Naive B cell (primary cell): ENCODE measurements around the gene ADGRG3. TPM values are rescaled to one million over a fixed set of nuclear protein-coding genes. Genes with fewer than 3 reads are reported as not detected.
A peak's percentile ranks its signal among the peaks of the same experiment; 100 is the strongest.

Source experiments
- ATAC-seq, 2 donors: fragments of 150-1000 bp; cut with Tn5 transposase; 2 replicates each; pipeline ENCODE4 v1.10.0; 2021; ENCODE audit warnings: low read depth in 2 of 2, mild to moderate bottlenecking in 2 of 2, moderate library complexity in 2 of 2
- DNase-seq: peaks from one replicate; pipeline ENCODE4 v3.0.0; 2022
- H3K27ac Mint-ChIP-seq, 6 donors: one replicate each; pipeline ENCODE4 v1.8.0; 2020 to 2022; ENCODE audit warnings: mild to moderate bottlenecking in 6 of 6, mixed read lengths in 6 of 6, moderate library complexity in 5 of 6, inconsistent platforms in 2 of 6
- H3K27me3 Mint-ChIP-seq, 3 donors: one replicate each; pipeline ENCODE4 v1.8.0; 2021 to 2022; ENCODE audit warnings: mixed read lengths in 3 of 3, mild to moderate bottlenecking in 1 of 3
- H3K36me3 Mint-ChIP-seq, 2 donors: one replicate each; pipeline ENCODE4 v1.8.0; 2020 to 2022; ENCODE audit warnings: mixed read lengths in 2 of 2, inconsistent platforms in 1 of 2, mild to moderate bottlenecking in 1 of 2
- H3K4me1 Mint-ChIP-seq, 3 donors: one replicate each; pipeline ENCODE4 v1.8.0; 2020 to 2022; ENCODE audit warnings: mixed read lengths in 3 of 3, inconsistent platforms in 1 of 3, mild to moderate bottlenecking in 1 of 3, moderate library complexity in 1 of 3
- H3K4me3 Mint-ChIP-seq, 8 donors: one replicate each; pipeline ENCODE4 v1.8.0; 2020 to 2022; ENCODE audit warnings: mild to moderate bottlenecking in 8 of 8, mixed read lengths in 8 of 8, moderate library complexity in 8 of 8, inconsistent platforms in 2 of 8
- H3K9me3 Mint-ChIP-seq, 7 donors: one replicate each; pipeline ENCODE4 v1.8.0; 2020 to 2022; ENCODE audit warnings: mixed read lengths in 7 of 7, mild to moderate bottlenecking in 5 of 7, inconsistent platforms in 2 of 7, moderate library complexity in 1 of 7
- polyA plus RNA-seq, 6 donors: library from polyadenylated mRNA; unstranded; fragments of 300-500 nt; fragmentation: Illumina TruSeq; gene quantifications; one replicate each; pipeline ENCODE4 v1.2.3, GENCODE V29; 2021; ENCODE audit warnings: low read depth in 6 of 6

ADGRG3 gene
- polyA plus RNA-seq, 6 donors from 2014 or later, result 0.11 to 0.55 TPM; not detected in 4

GRCh38 chr16:57735755-57736418 is 67.8 kb downstream of the ADGRG3 start, which contains the start of gene KATNB1:
KATNB1 (plus strand) TSS chr16:57735770; CDS start chr16:57737244, 1,474 bp downstream.
- H3K9me3 Mint-ChIP-seq, result peaks cover 0 to 1% (median 0%) of the 10 kb centered on the region in 7 donors
- ATAC-seq (peak; percentile 20 to 22), DNase-seq (no peak)
- no peaks in the 10 kb centered on the region for H3K36me3 Mint-ChIP-seq
- H3K27ac Mint-ChIP-seq, result peak within 1 kb of the TSS; percentile 82 to 96 (median 93)
- H3K4me1 Mint-ChIP-seq, result peaks cover 14 to 39% (median 16%) of the 10 kb centered on the region in 3 donors
- no peaks in the 10 kb centered on the region for H3K27me3 Mint-ChIP-seq
- H3K4me3 Mint-ChIP-seq, result peak within 1 kb of the TSS; percentile 90 to 100 (median 98)

GRCh38 chr16:57736419-57737351 is 68.6 kb downstream of the ADGRG3 start:
- Mint-ChIP-seq H3K9me3 (peaks cover 0 to 1% (median 0%) of the 10 kb centered on the region in 7 donors), H3K4me3 (peak overlapping the region; percentile 90 to 100 (median 98)), H3K4me1 (peaks cover 14 to 39% (median 16%) of the 10 kb centered on the region in 3 donors), H3K27me3 (no peaks in the 10 kb centered on the region), H3K27ac (peak overlapping the region in 5 of 6 donors; percentile 82 to 94 (median 84)), H3K36me3 (no peaks in the 10 kb centered on the region)
- DNase-seq, result no peak
- ATAC-seq, result no peak

GRCh38 chr16:57738844-57739243 is 70.7 kb downstream of the ADGRG3 start:
- Mint-ChIP-seq H3K27ac (no peak overlapping the region), H3K9me3 (no peaks in the 10 kb centered on the region), H3K4me3 (peak overlapping the region in 1 of 8 donors; percentile 30)

More at GRCh38 chr16:57738844-57739243, 70.7 kb downstream of the ADGRG3 start:
- no peak for ATAC-seq
- H3K36me3 Mint-ChIP-seq, result no peaks in the 10 kb centered on the region
- H3K4me1 Mint-ChIP-seq, result peaks cover 14 to 33% (median 16%) of the 10 kb centered on the region in 3 donors
- no peak for DNase-seq
- H3K27me3 Mint-ChIP-seq, result no peaks in the 10 kb centered on the region

Other genes with a start within 250 kb of the ADGRG3 start
- gene CIAPIN1, start 220.9 kb upstream of the ADGRG3 start, polyA plus RNA-seq, result 10 to 100 TPM; 33.4 to 67.2 (median 40.9) TPM
- gene COQ9, start 220.8 kb upstream of the ADGRG3 start, polyA plus RNA-seq, result 10 to 100 TPM; 17.6 to 42.2 (median 23.3) TPM
- 10 to 100 TPM; 33.6 to 59.9 (median 39.7) TPM for gene POLR2C, start 205.6 kb upstream of the ADGRG3 start, polyA plus RNA-seq
- 1 to 10 TPM in 4 of 6 donors, under 1 TPM in 1, not detected in 1; 0.22 to 2.1 (median 1.4) TPM for gene DOK4, start 181.8 kb upstream of the ADGRG3 start, polyA plus RNA-seq
- 10 to 100 TPM in 2 of 6 donors, 1 to 10 TPM in 4; 3.8 to 13.8 (median 9.3) TPM for gene CCDC102A, start 131.7 kb upstream of the ADGRG3 start, polyA plus RNA-seq
- gene ADGRG5, start 125.7 kb upstream of the ADGRG3 start, polyA plus RNA-seq, result 10 to 100 TPM; 15.2 to 36.4 (median 18.9) TPM
- under 1 TPM in 5 of 6 donors, not detected in 1; 0.17 to 0.72 (median 0.65) TPM for gene ADGRG1, start 39.7 kb upstream of the ADGRG3 start, polyA plus RNA-seq
- not detected for gene DRC7, start 26.5 kb downstream of the ADGRG3 start, polyA plus RNA-seq
- 10 to 100 TPM in 3 of 6 donors, 1 to 10 TPM in 3; 6.1 to 27.2 (median 10.0) TPM for gene KATNB1, start 67.5 kb downstream of the ADGRG3 start, polyA plus RNA-seq
- gene KIFC3, start 134.2 kb downstream of the ADGRG3 start, polyA plus RNA-seq, result 1 to 10 TPM in 2 of 6 donors, under 1 TPM in 1, not detected in 3; 0.54 to 1.3 (median 1.0) TPM